SK-N-SH (cell line): ENCODE data around the gene XRCC3. TPM values are rescaled to one million over a fixed set of nuclear protein-coding genes. Genes with fewer than 3 reads are reported as not detected.

Experiments
- CTCF ChIA-PET: fragments of 300-600, 350-600 bp; formaldehyde crosslinking; extraction: SDS; loops from one replicate; lab custom pipeline; 2021; lab: Yijun Ruan, JAX
- POLR2A ChIA-PET: fragments of 350-600 bp; sonication (Branson Sonifier 250); formaldehyde crosslinking; extraction: SDS; loops from one replicate; lab custom pipeline; 2020; ENCODE audit warnings: antibody characterized with exemption, inconsistent platforms; lab: Yijun Ruan, JAX
- DNase-seq: peaks from one replicate; pipeline ENCODE4 v3.0.0; 2012
- H2AFZ ChIP-seq: fragments of 200-600 bp; sonication (generic); 2 replicates; pipeline ENCODE4 v1.8.1; 2016; ENCODE audit warnings: antibody characterized with exemption, mild to moderate bottlenecking, low read depth
- H3F3A ChIP-seq: fragments of 200-600 bp; sonication (generic); replicated peaks from 2 replicates; pipeline ENCODE3; 2016; ENCODE audit warnings: antibody characterized with exemption, mild to moderate bottlenecking; ENCODE audit not compliant: insufficient read depth
- H3K27ac ChIP-seq, 2 experiments: fragments of 200-500 bp in 1 of 2; fragments of 200-600 bp in 1 of 2; sonication (Bioruptor generic) in 1 of 2; sonication (generic), shearing (Covaris generic) in 1 of 2; 2 replicates each; pipeline versions ENCODE4 v1.5.1 to v1.6.1; 2014 to 2016; ENCODE audit warnings: low read depth in 2 of 2, inconsistent platforms in 1 of 2, low read length in 1 of 2, mild to moderate bottlenecking in 1 of 2, mixed read lengths in 1 of 2
- H3K27me3 ChIP-seq: fragments of 200-600 bp; sonication (generic), shearing (Covaris generic); 2 replicates; pipeline ENCODE4 v1.6.1; 2016; ENCODE audit warnings: mixed run types; ENCODE audit not compliant: insufficient read depth
- H3K36me3 ChIP-seq, 2 experiments: fragments of 200-500 bp in 1 of 2; fragments of 200-600 bp in 1 of 2; sonication (Bioruptor generic) in 1 of 2; sonication (generic) in 1 of 2; replicated peaks in 1 of 2; 2 replicates each; pipeline versions ENCODE3 to v1.5.1; 2014 to 2016; ENCODE audit warnings: low read length in 1 of 2, mild to moderate bottlenecking in 1 of 2; ENCODE audit not compliant: insufficient read depth in 2 of 2, control insufficient read depth in 1 of 2
- H3K4me1 ChIP-seq, 2 experiments: fragments of 200-500 bp in 1 of 2; fragments of 200-600 bp in 1 of 2; sonication (Bioruptor generic) in 1 of 2; sonication (generic), shearing (Covaris generic) in 1 of 2; 2 replicates each; pipeline versions ENCODE4 v1.5.1 to v1.6.1; 2014 to 2016; ENCODE audit warnings: low read depth in 1 of 2, low read length in 1 of 2, mixed run types in 1 of 2; ENCODE audit not compliant: insufficient read depth in 2 of 2, control insufficient read depth in 1 of 2
- H3K4me2 ChIP-seq: fragments of 200-600 bp; sonication (generic), shearing (Covaris generic); 2 replicates; pipeline ENCODE4 v1.6.1; 2017; ENCODE audit warnings: mixed run types
- H3K4me3 ChIP-seq, 2 experiments: fragments of 200-500 bp in 1 of 2; fragments of 200-600 bp in 1 of 2; sonication (Bioruptor generic) in 1 of 2; sonication (generic), shearing (Covaris generic) in 1 of 2; 2 replicates each; pipeline versions ENCODE4 v1.5.1 to v1.8.1; 2014 to 2016; ENCODE audit warnings: low read depth in 2 of 2, inconsistent platforms in 1 of 2, low read length in 1 of 2, mild to moderate bottlenecking in 1 of 2, mixed read lengths in 1 of 2, moderate library complexity in 1 of 2
- H3K79me2 ChIP-seq: fragments of 200-600 bp; sonication (generic); 2 replicates; pipeline ENCODE4 v1.8.1; 2017; ENCODE audit warnings: mild to moderate bottlenecking; ENCODE audit not compliant: insufficient read depth
- H3K9ac ChIP-seq: fragments of 200-600 bp; sonication (generic); 2 replicates; pipeline ENCODE4 v1.6.1; 2017; ENCODE audit warnings: mixed run types
- H3K9me2 ChIP-seq: fragments of 200-600 bp; sonication (generic); 2 replicates; pipeline ENCODE4 v1.6.1; 2017; ENCODE audit warnings: mixed run types
- H3K9me3 ChIP-seq: fragments of 200-600 bp; sonication (generic); 2 replicates; pipeline ENCODE4 v1.6.1; 2017; ENCODE audit warnings: mixed run types, mild to moderate bottlenecking, moderate library complexity
- H4K20me1 ChIP-seq: fragments of 200-600 bp; sonication (generic); 2 replicates; pipeline ENCODE4 v1.6.1; 2017; ENCODE audit warnings: mild to moderate bottlenecking, mixed run types; ENCODE audit not compliant: insufficient read depth
- CTCF ChIP-seq: fragments of 200-600 bp; sonication (generic); IDR thresholded peaks from 2 replicates; pipeline ENCODE4 v1.6.1; 2017; ENCODE audit warnings: antibody characterized with exemption, mild to moderate bottlenecking, moderate library complexity
- EP300 ChIP-seq, 2 experiments: IDR thresholded peaks; 2 replicates each; pipeline versions ENCODE4 v1.4.0 to v1.6.1; 2012; ENCODE audit warnings: borderline replicate concordance in 1 of 2, low read depth in 1 of 2, low read length in 1 of 2
- EZH2phosphoT487 ChIP-seq: fragments of 200-600 bp; sonication (generic); IDR thresholded peaks from 2 replicates; pipeline ENCODE4 v1.6.1; 2017; ENCODE audit warnings: low read depth, mixed run types, mild to moderate bottlenecking, antibody characterized with exemption, moderate library complexity, borderline replicate concordance
- FOSL2 ChIP-seq: IDR thresholded peaks from 2 replicates; pipeline ENCODE4 v1.4.0; 2012; ENCODE audit warnings: low read depth, mild to moderate bottlenecking, moderate library complexity, borderline replicate concordance
- FOXM1 ChIP-seq: IDR thresholded peaks from 2 replicates; pipeline ENCODE4 v1.4.0; 2012; ENCODE audit warnings: low read depth, mild to moderate bottlenecking
- GABPA ChIP-seq: IDR thresholded peaks from 2 replicates; pipeline ENCODE4 v1.4.0; 2012; ENCODE audit warnings: low read depth, mild to moderate bottlenecking
- GATA2 ChIP-seq: sonication (generic); formaldehyde crosslinking; IDR thresholded peaks from 2 replicates; pipeline ENCODE4 v1.5.0; 2020; ENCODE audit warnings: mild to moderate bottlenecking, missing genetic modification reagents
- IRF3 ChIP-seq: fragments of 150-350 bp; IDR thresholded peaks from 2 replicates; pipeline ENCODE4 v1.6.1; 2016; ENCODE audit warnings: mild to moderate bottlenecking, low read depth, low read length
- MEF2A ChIP-seq: IDR thresholded peaks from 2 replicates; pipeline ENCODE4 v1.4.0; 2012; ENCODE audit warnings: low read depth, borderline replicate concordance
- MXI1 ChIP-seq: IDR thresholded peaks from 2 replicates; pipeline ENCODE4 v1.6.1; 2012; ENCODE audit warnings: mild to moderate bottlenecking, low read depth, low read length, improper control_type of control experiment
- NRF1 ChIP-seq: IDR thresholded peaks from 2 replicates; pipeline ENCODE4 v1.6.1; 2012; ENCODE audit warnings: low read depth, mild to moderate bottlenecking, low read length
- POLR2AphosphoS5 ChIP-seq: IDR thresholded peaks from 2 replicates; pipeline ENCODE4 v1.6.1; 2012; ENCODE audit warnings: low read depth, low read length
- RAD21 ChIP-seq: IDR thresholded peaks from 2 replicates; pipeline ENCODE4 v1.6.1; 2012; ENCODE audit warnings: mild to moderate bottlenecking, low read length
- RCOR1 ChIP-seq: fragments of 150-350 bp; IDR thresholded peaks from 2 replicates; pipeline ENCODE4 v1.6.1; 2017; ENCODE audit warnings: antibody characterized with exemption, low read length
- RXRA ChIP-seq: IDR thresholded peaks from 2 replicates; pipeline ENCODE4 v1.4.0; 2012; ENCODE audit warnings: low read depth, mild to moderate bottlenecking, borderline replicate concordance
- SMC3 ChIP-seq: IDR thresholded peaks from 2 replicates; pipeline ENCODE4 v1.6.1; 2012; ENCODE audit warnings: low read depth, low read length, improper control_type of control experiment
- TEAD4 ChIP-seq: IDR thresholded peaks from 2 replicates; pipeline ENCODE4 v1.4.0; 2012; ENCODE audit warnings: mild to moderate bottlenecking, borderline replicate concordance; ENCODE audit not compliant: insufficient read depth
- WGBS: methylation state at CpG from one replicate; pipeline ENCODE4 v1.1.6; 2017; ENCODE audit warnings: low lambda C conversion rate; 5-methylcytosine and 5-hydroxymethylcytosine counted together
- polyA plus RNA-seq, 3 experiments: library from polyadenylated mRNA; depleted of rRNA; stranded (reverse); fragments of >200 nt; gene quantifications; 2 replicates each; pipeline ENCODE4 v1.2.3, GENCODE V29; 2012
- TF ChIP-seq, protein P1 (sequence below): fragments of 150-350 bp; IDR thresholded peaks from 2 replicates; pipeline ENCODE4 v1.6.1; 2017; ENCODE audit warnings: antibody characterized with exemption, low read length, low read depth, borderline replicate concordance
- TF ChIP-seq, protein P2 (sequence below): IDR thresholded peaks from 2 replicates; pipeline ENCODE4 v1.4.0; 2012; ENCODE audit warnings: low read depth, borderline replicate concordance

The XRCC3 gene
- polyA plus RNA-seq, 1 of the 3 experiments (the other 2 are of a cell fraction), result 11.7 TPM

DNA sequence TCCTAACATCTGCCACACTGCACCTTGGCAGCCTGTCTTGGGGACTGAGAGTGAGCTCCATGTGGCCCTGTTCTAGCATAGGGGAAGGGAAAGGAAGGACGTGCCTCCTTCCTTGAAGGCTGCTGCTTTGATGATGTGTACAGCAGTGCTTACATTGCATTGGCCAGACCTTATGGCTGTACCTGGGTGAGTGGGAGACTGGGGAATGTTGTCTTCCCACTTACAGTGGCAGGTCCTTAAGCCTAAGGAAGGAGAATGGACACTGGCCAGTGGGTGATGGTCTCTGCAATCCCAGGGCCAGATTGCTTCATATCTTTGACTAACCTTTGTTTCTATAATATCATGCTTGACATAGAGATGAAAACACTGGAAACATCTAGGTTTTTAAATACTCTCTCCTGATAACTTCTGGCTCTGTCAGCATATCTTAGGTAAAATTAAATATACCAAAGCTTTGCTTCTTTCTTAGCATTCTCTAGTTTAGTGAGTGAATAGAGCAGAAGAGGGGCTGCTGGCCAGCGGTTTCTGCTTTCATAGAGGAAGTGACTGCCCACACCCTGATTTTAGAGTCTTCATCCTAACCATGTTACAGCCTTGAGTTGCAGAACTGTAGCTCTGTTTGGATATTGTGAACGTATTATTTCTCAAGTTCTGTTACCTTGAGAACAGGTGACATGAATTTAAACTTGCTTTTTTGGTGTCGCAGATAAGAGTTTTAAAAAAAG, 59.1 kb downstream of the XRCC3 start:
- H3K4me1 ChIP-seq, result peaks cover 8 to 18% of the 10 kb centered on the region in 2 experiments; a peak in 2 of 4 replicates
- peaks cover 7% of the 10 kb centered on the region for H3F3A ChIP-seq
- no peak for TF ChIP-seq MXI1
- TF ChIP-seq EZH2phosphoT487, result no peak
- no peak for TF ChIP-seq RCOR1
- TF ChIP-seq MEF2A, result no peak
- no peak for TF ChIP-seq RAD21
- TF ChIP-seq GABPA, result no peak
- TF ChIP-seq SMC3, result no peak
- TF ChIP-seq TEAD4, result no peak
- no peak for TF ChIP-seq FOSL2
- TF ChIP-seq, protein P1, sequence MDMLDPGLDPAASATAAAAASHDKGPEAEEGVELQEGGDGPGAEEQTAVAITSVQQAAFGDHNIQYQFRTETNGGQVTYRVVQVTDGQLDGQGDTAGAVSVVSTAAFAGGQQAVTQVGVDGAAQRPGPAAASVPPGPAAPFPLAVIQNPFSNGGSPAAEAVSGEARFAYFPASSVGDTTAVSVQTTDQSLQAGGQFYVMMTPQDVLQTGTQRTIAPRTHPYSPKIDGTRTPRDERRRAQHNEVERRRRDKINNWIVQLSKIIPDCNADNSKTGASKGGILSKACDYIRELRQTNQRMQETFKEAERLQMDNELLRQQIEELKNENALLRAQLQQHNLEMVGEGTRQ, result no peak
- no peak for TF ChIP-seq EP300 (IDR thresholded peaks at IDR 0.05; ENCODE audit: borderline replicate concordance in 1 of 2, low read depth in 1 of 2, low read length in 1 of 2)
- no peak for TF ChIP-seq FOXM1
- no peak for TF ChIP-seq IRF3
- no peak for TF ChIP-seq RXRA
- TF ChIP-seq, protein P2, sequence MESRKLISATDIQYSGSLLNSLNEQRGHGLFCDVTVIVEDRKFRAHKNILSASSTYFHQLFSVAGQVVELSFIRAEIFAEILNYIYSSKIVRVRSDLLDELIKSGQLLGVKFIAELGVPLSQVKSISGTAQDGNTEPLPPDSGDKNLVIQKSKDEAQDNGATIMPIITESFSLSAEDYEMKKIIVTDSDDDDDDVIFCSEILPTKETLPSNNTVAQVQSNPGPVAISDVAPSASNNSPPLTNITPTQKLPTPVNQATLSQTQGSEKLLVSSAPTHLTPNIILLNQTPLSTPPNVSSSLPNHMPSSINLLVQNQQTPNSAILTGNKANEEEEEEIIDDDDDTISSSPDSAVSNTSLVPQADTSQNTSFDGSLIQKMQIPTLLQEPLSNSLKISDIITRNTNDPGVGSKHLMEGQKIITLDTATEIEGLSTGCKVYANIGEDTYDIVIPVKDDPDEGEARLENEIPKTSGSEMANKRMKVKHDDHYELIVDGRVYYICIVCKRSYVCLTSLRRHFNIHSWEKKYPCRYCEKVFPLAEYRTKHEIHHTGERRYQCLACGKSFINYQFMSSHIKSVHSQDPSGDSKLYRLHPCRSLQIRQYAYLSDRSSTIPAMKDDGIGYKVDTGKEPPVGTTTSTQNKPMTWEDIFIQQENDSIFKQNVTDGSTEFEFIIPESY, result no peak
- TF ChIP-seq POLR2AphosphoS5, result no peak
- TF ChIP-seq GATA2 (CRISPR knock-in tag), result no peak
- TF ChIP-seq NRF1, result no peak
- TF ChIP-seq CTCF, result no peak
- TF ChIP-seq, all 33 proteins: peak for 0
- Histone ChIP-seq H3K79me2 (peaks cover 93% of the 10 kb centered on the region), H3K4me2 (no peak overlapping the region), H3K27ac (no peak overlapping the region; a peak in 2 of 4 replicates), H3K27me3 (no peaks in the 10 kb centered on the region), H4K20me1 (peaks cover 75% of the 10 kb centered on the region), H3K9me2 (no peaks in the 10 kb centered on the region), H3K4me3 (no peak overlapping the region), H3K9me3 (no peaks in the 10 kb centered on the region), H3K9ac (no peak overlapping the region), H3K36me3 (peaks cover 50 to 59% of the 10 kb centered on the region in 2 experiments), H2AFZ (no peak overlapping the region)
- ChIA-PET POLR2A (no interaction called here), CTCF (interaction anchor here (1.0 kb wide), 1 partner anchor 16 kb away, joined by 4 read pairs; no protein-coding TSS in a partner anchor)
- no peak for DNase-seq
- 91% methylated on average over 4 of the region's 4 CpGs for WGBS
